GM06990 (cell line): ENCODE results near the gene VPS26B.

Experiments
- DNase-seq: peaks from one replicate; pipeline ENCODE4 v3.0.0-alpha.2; 2011; ENCODE audit not compliant: insufficient read length; ENCODE audit errors: extremely low read depth
- H3K27me3 ChIP-seq: replicated peaks from 2 replicates; pipeline ENCODE4 v1.6.0; 2011; ENCODE audit warnings: low read length; ENCODE audit not compliant: control insufficient read depth, insufficient read depth
- H3K36me3 ChIP-seq: 2 replicates; pipeline ENCODE4 v1.5.1; 2011; ENCODE audit warnings: low read length; ENCODE audit not compliant: control insufficient read depth, insufficient read depth
- H3K4me3 ChIP-seq: replicated peaks from 2 replicates; pipeline ENCODE4 v1.5.1; 2011; ENCODE audit warnings: low read depth, mild to moderate bottlenecking, control low read depth, low read length
- TF ChIP-seq, protein P1 (sequence below): IDR thresholded peaks from 2 replicates; pipeline ENCODE4 v1.5.1; 2011; ENCODE audit warnings: low read length, control low read depth, mild to moderate bottlenecking, inconsistent platforms; ENCODE audit not compliant: insufficient read depth, poor library complexity, severe bottlenecking

The VPS26B gene

DNA sequence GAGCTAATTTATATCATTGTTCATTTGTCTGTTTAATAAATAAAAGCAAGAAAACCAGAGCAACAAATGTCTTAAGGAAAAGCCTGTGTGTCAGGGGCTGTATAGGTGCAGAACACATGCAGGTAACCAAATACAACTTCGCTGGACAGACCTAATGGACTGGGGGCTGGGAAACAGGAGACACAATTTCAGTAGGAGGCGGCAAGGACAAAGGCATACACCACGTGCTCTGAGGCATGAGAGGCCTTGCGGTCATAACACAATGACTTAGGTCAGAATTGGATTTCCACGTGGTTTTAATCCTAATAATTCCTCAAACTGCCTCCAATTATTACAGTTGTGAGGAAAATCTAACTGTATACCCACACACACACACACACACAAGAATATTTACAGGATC, 43.0 kb downstream of the VPS26B start:
- Histone ChIP-seq H3K4me3 (no peak overlapping the region), H3K36me3 (peaks cover 2% of the 10 kb centered on the region), H3K27me3 (no peaks in the 10 kb centered on the region)
- TF ChIP-seq, protein P1, sequence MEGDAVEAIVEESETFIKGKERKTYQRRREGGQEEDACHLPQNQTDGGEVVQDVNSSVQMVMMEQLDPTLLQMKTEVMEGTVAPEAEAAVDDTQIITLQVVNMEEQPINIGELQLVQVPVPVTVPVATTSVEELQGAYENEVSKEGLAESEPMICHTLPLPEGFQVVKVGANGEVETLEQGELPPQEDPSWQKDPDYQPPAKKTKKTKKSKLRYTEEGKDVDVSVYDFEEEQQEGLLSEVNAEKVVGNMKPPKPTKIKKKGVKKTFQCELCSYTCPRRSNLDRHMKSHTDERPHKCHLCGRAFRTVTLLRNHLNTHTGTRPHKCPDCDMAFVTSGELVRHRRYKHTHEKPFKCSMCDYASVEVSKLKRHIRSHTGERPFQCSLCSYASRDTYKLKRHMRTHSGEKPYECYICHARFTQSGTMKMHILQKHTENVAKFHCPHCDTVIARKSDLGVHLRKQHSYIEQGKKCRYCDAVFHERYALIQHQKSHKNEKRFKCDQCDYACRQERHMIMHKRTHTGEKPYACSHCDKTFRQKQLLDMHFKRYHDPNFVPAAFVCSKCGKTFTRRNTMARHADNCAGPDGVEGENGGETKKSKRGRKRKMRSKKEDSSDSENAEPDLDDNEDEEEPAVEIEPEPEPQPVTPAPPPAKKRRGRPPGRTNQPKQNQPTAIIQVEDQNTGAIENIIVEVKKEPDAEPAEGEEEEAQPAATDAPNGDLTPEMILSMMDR, result no peak
- DNase-seq, result no peak

DNA sequence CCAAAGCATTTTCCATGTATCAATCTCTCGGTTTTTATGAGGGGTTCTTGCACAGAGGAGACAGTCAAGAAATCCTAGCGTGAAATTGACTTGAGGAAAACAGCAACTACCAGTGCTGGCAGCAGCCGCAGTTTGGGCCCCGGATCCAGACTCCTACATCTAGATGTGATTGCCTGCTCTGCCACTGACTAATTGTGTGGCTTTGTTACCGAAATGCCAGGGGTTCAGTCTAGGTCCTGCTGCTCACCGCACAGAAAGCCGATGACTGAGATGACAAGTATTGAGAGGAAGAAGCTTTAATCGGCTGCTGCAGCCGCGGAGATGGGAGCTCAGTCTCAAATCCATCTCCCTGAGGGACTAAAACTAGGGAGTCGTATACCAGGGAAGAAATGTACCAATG, 43.5 kb downstream of the VPS26B start:
- H3K36me3 ChIP-seq, result no peaks in the 10 kb centered on the region; the same call in none of the 2 replicates
- TF ChIP-seq, protein P1, result no peak
- H3K27me3 ChIP-seq, result no peaks in the 10 kb centered on the region
- H3K4me3 ChIP-seq, result no peak overlapping the region
- DNase-seq, result no peak

DNA sequence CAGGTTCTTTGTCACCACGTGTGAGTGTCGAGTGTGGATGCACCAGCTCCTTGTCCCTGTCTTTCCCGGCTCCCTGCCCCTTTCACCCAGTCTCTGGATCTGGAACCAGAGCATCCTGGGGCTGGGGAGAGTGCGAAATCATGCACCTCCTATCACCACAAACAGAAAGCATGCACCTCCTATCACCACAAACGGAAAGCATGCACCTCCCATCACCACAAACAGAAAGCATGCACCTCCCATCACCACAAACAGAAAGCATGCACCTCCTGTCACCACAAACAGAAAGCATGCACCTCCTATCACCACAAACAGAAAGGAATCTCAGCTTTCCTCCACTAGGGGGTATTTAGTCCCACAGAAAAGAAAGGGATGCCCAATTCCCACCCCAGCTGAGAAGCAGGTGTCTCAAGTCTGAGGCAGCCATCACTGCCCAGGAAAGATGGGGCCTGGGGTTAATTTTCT, 45.8 kb downstream of the VPS26B start:
- H3K4me3 ChIP-seq, result no peak overlapping the region
- DNase-seq, result no peak
- TF ChIP-seq, protein P1, result peak; percentile 20

DNA sequence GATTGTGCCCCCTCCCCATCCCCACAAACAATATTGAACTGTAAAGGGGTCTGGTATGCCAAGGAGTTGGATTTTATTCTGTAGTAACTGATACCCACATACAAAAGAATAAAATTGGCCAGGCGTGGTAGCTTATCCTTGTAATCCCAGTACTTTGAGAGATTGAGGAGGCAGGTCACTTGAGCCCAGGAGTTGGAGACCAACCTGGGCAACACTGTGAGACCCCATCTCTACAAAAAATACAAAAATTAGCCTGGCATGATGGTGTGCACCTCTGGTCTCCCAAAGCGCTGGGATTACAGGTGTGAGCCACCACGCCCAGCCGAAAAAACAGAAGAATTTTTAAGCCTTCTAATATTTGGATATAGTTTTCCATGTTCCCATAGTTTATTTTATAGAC, 47.5 kb downstream of the VPS26B start:
- TF ChIP-seq, protein P1, result no peak
- Histone ChIP-seq H3K36me3 (no peaks in the 10 kb centered on the region), H3K27me3 (no peaks in the 10 kb centered on the region; the same call in 1 of the 2 replicates), H3K4me3 (no peak overlapping the region)
- no peak for DNase-seq

More for the DNA sequence above, 45.8 kb downstream of the VPS26B start:
- Histone ChIP-seq H3K27me3 (no peaks in the 10 kb centered on the region), H3K36me3 (no peaks in the 10 kb centered on the region)

DNA sequence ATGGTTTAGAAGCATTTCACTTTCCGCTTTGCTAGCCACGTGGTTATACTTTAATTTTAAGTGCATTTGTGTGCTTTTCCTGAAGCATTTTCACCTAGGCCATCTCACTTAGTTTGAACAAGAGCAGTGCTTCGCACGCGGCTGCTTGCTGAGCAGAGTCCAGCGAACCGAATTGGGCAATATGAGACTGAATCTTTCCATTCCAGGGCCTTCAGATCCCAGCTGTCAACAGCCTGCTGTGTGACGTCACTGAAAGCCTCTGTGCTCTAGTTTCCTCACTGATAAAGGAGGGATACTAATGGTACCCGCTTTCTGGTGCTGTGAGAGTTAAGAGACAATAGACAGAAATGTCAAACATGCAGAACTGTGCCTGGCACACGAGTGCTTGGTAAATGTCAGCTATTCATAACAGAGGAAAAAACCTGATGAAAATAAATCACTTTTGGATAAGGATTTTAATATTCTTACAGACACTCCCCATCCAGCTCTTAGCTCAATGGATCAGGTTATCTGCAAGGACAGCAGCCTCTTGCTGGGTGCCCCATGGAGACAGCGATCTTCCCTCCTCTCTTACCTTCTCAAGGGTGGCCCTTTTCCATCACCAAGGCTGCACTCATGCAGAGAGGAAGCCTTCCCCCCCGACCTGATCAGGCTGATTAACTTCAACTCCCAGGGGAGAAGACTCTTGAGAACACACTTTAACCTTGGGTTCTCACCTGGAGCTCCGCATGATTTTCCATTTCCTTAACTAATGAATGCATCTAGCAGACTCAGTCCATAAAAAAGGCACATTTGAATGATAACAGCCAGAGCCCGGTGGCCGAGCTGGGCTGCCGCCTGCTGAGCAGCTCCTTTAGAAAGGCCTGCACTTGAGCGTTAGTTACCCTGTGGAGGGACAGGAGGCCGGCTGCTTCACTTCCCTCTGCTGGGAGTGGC, 48.2 kb downstream of the VPS26B start:
- Histone ChIP-seq H3K36me3 (no peaks in the 10 kb centered on the region), H3K27me3 (no peaks in the 10 kb centered on the region; the same call in 1 of the 2 replicates), H3K4me3 (no peak overlapping the region)
- TF ChIP-seq, protein P1, result no peak
- DNase-seq, result no peak
